Measurements from ENCODE around the gene PCF11. TPM values are rescaled to one million over a fixed set of nuclear protein-coding genes. Genes with fewer than 3 reads are reported as not detected.

PCF11 gene
- polyA plus RNA-seq, 2 of the 4 experiments (the other 2 are of a cell fraction) = 24.7 to 42.3 TPM

DNA sequence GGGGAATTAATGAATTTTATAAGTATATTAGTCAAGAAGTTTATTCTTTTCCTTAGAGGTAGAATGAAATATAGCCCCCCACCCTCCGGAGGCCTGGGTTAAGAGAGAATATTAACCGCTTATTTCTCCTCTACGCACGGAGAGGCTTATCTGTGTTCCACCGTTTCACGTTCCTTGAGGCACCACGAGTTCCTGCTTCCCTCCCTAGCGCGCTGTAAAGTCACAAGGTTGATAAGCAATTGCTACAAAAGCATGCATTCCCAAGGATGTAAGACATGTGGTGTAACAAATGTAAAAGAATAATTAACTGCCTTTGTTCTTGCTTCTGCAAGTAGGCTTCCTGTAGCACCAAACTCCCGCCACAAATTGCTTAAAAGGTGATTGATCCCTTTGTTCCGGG, 35.1 kb downstream of the PCF11 start (continued):
- TF ChIP-seq PHF8 (IDR thresholded peaks at IDR 0.05; ENCODE audit: borderline replicate concordance, low read depth) (no peak), SMC3 (IDR thresholded peaks at IDR 0.05) (no peak), CEBPB (IDR thresholded peaks at IDR 0.05) (no peak), ATOH8 (CRISPR knock-in tag; IDR thresholded peaks at IDR 0.05; ENCODE audit: low read depth) (no peak), TP53 (CRISPR knock-in tag; IDR thresholded peaks at IDR 0.05) (no peak)
- TF ChIP-seq, protein P1, sequence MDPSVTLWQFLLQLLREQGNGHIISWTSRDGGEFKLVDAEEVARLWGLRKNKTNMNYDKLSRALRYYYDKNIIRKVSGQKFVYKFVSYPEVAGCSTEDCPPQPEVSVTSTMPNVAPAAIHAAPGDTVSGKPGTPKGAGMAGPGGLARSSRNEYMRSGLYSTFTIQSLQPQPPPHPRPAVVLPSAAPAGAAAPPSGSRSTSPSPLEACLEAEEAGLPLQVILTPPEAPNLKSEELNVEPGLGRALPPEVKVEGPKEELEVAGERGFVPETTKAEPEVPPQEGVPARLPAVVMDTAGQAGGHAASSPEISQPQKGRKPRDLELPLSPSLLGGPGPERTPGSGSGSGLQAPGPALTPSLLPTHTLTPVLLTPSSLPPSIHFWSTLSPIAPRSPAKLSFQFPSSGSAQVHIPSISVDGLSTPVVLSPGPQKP (IDR thresholded peaks at IDR 0.05; ENCODE audit: low read depth, low read length) = no peak

GRCh38 chr11:83192606-83193245, 35.8 kb downstream of the PCF11 start:
- TF ChIP-seq ZNF302 (CRISPR knock-in tag; IDR thresholded peaks at IDR 0.05) = no peak
- no peak for TF ChIP-seq HOXA7 (CRISPR knock-in tag; IDR thresholded peaks at IDR 0.05)
- no peak for TF ChIP-seq JUN (IDR thresholded peaks at IDR 0.05)
- TF ChIP-seq, protein P2, sequence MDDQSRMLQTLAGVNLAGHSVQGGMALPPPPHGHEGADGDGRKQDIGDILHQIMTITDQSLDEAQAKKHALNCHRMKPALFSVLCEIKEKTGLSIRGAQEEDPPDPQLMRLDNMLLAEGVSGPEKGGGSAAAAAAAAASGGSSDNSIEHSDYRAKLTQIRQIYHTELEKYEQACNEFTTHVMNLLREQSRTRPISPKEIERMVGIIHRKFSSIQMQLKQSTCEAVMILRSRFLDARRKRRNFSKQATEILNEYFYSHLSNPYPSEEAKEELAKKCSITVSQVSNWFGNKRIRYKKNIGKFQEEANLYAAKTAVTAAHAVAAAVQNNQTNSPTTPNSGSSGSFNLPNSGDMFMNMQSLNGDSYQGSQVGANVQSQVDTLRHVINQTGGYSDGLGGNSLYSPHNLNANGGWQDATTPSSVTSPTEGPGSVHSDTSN (IDR thresholded peaks at IDR 0.05) = no peak
- TF ChIP-seq MAFK (IDR thresholded peaks at IDR 0.05; ENCODE audit: partially characterized antibody) = no peak
- no peak for TF ChIP-seq CHD2 (IDR thresholded peaks at IDR 0.05; ENCODE audit: low read length, partially characterized antibody)
- TF ChIP-seq NFE2L2 (conservative IDR thresholded peaks at IDR 0.05; ENCODE audit: low read length) = no peak
- no peak for TF ChIP-seq TFCP2L1 (CRISPR knock-in tag; IDR thresholded peaks at IDR 0.05)
- no peak for ATAC-seq
- POLR2A ChIA-PET = interaction anchor here (1.0 to 2.1 kb wide), 3 partner anchors 36 to 293 kb away, joined by 3 to 8 read pairs (median 7); partner anchors contain the start of genes CCDC90B, PCF11 and PRCP
- peak overlapping the region; percentile 85 for H3K4me2 ChIP-seq
- H3K27ac ChIP-seq = peak overlapping the region; percentile 83 to 88
- H3K9me3 ChIP-seq = no peaks in the 10 kb centered on the region
- DNase-seq (ENCODE audit: low read depth in 1 of 2, low spot score in 1 of 2) = no peak
- FAIRE-seq = no peak
- H3K4me3 ChIP-seq = peak overlapping the region; percentile 73
- peaks cover 17% of the 10 kb centered on the region for H3K4me1 ChIP-seq
- 7% methylated on average over 8 of the region's 8 CpGs for WGBS (ENCODE audit: missing lambda C conversion rate)
- CTCF ChIA-PET = interaction anchor here (1.1 kb wide), 1 partner anchor 118 kb away, joined by 4 read pairs; no protein-coding TSS in a partner anchor

- Histone ChIP-seq H3K4me2 (peak within 1 kb of the TSS; percentile 85), H3K27ac (peak within 1 kb of the TSS; percentile 83 to 88), H3K9me3 (no peaks in the 10 kb centered on the region), H3K4me1 (peaks cover 17% of the 10 kb centered on the region), H3K4me3 (peak within 1 kb of the TSS; percentile 73)
- ChIA-PET POLR2A (interaction anchor here (0.6 to 2.1 kb wide), 4 partner anchors 37 to 294 kb away, joined by 3 to 8 read pairs (median 5); partner anchors contain the start of genes CCDC90B, PCF11 and PRCP), CTCF (interaction anchor here (1.1 kb wide), 1 partner anchor 119 kb away, joined by 4 read pairs; no protein-coding TSS in a partner anchor)
- ATAC-seq (peak; percentile 96 to 97), FAIRE-seq (peak; percentile 46), DNase-seq (ENCODE audit: low read depth in 1 of 2, low spot score in 1 of 2) (peak; percentile 95 to 97)
- WGBS (ENCODE audit: missing lambda C conversion rate) = 1% methylated on average over 66 of the region's 67 CpGs
- TF ChIP-seq TP53 (CRISPR knock-in tag; IDR thresholded peaks at IDR 0.05) = no peak
- TF ChIP-seq, protein P3, sequence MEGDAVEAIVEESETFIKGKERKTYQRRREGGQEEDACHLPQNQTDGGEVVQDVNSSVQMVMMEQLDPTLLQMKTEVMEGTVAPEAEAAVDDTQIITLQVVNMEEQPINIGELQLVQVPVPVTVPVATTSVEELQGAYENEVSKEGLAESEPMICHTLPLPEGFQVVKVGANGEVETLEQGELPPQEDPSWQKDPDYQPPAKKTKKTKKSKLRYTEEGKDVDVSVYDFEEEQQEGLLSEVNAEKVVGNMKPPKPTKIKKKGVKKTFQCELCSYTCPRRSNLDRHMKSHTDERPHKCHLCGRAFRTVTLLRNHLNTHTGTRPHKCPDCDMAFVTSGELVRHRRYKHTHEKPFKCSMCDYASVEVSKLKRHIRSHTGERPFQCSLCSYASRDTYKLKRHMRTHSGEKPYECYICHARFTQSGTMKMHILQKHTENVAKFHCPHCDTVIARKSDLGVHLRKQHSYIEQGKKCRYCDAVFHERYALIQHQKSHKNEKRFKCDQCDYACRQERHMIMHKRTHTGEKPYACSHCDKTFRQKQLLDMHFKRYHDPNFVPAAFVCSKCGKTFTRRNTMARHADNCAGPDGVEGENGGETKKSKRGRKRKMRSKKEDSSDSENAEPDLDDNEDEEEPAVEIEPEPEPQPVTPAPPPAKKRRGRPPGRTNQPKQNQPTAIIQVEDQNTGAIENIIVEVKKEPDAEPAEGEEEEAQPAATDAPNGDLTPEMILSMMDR (IDR thresholded peaks at IDR 0.05) = no peak
- peak; percentile 90 for TF ChIP-seq PHF8 (IDR thresholded peaks at IDR 0.05; ENCODE audit: borderline replicate concordance, low read depth)
- TF ChIP-seq ZNF302 (CRISPR knock-in tag; IDR thresholded peaks at IDR 0.05) = no peak
- TF ChIP-seq KDM5A (IDR thresholded peaks at IDR 0.05) = 0 out of 2 replicates have a peak, but pooled peaks have one; percentile 42
- no peak for TF ChIP-seq NFE2L2 (conservative IDR thresholded peaks at IDR 0.05; ENCODE audit: low read length)
- peak; percentile 54; the same call in 1 of the 2 replicates for TF ChIP-seq MYC (IDR thresholded peaks at IDR 0.05; ENCODE audit: borderline replicate concordance, low read length)
- TF ChIP-seq, protein P4, sequence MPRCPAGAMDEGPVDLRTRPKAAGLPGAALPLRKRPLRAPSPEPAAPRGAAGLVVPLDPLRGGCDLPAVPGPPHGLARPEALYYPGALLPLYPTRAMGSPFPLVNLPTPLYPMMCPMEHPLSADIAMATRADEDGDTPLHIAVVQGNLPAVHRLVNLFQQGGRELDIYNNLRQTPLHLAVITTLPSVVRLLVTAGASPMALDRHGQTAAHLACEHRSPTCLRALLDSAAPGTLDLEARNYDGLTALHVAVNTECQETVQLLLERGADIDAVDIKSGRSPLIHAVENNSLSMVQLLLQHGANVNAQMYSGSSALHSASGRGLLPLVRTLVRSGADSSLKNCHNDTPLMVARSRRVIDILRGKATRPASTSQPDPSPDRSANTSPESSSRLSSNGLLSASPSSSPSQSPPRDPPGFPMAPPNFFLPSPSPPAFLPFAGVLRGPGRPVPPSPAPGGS (IDR thresholded peaks at IDR 0.05) = peak; percentile 91
- TF ChIP-seq HEYL (CRISPR knock-in tag; IDR thresholded peaks at IDR 0.05) = no peak
- peak; percentile 65 to 73; a peak in 3 of 5 replicates for TF ChIP-seq JUN (IDR thresholded peaks at IDR 0.05)
- TF ChIP-seq HMGXB4 (CRISPR knock-in tag; IDR thresholded peaks at IDR 0.05; ENCODE audit: borderline replicate concordance) = no peak
- peak; percentile 78 for TF ChIP-seq POLR2A (IDR thresholded peaks at IDR 0.05; ENCODE audit: low read length)
- no peak for TF ChIP-seq MAFK (IDR thresholded peaks at IDR 0.05; ENCODE audit: partially characterized antibody)
Observed at GRCh38 chr11:83193315-83194280, 36.7 kb downstream of the PCF11 start, which contains the start of gene ANKRD42. TSS of gene ANKRD42 (plus strand) at chr11:83193712. CDS start at chr11:83194671, 959 bp downstream.
